GM10266 (cell line): ENCODE data around the gene MORN5.

Experiments
- DNase-seq: peaks from one replicate; pipeline ENCODE4 v3.0.0; 2012; ENCODE audit errors: extremely low spot score
- TF ChIP-seq, protein P1 (sequence below): IDR thresholded peaks from 2 replicates; pipeline ENCODE4 v1.5.1; 2012; ENCODE audit warnings: mild to moderate bottlenecking, low read depth; ENCODE audit not compliant: control insufficient read depth, insufficient read depth; ENCODE audit errors: missing control alignments

Gene MORN5

DNA sequence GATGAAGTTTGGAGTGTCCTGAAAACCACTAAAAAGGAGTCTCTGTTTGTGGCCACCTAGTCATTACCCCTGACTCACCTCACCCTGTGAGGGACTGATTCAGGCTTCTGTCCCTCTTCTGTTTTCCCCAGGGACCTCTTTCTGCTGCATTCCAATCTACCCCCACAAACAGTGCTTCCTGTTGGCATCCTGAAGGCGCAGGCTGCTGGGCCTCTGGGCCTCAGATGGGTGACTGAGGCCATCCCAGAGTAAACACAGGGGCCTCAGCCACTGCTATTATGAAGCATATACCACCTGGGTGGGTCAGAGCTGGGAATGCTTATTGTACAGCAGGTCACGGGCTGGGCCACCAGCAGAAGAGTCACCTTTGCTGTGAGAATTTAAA lies 20.0 kb downstream of the MORN5 start:
- TF ChIP-seq, protein P1, sequence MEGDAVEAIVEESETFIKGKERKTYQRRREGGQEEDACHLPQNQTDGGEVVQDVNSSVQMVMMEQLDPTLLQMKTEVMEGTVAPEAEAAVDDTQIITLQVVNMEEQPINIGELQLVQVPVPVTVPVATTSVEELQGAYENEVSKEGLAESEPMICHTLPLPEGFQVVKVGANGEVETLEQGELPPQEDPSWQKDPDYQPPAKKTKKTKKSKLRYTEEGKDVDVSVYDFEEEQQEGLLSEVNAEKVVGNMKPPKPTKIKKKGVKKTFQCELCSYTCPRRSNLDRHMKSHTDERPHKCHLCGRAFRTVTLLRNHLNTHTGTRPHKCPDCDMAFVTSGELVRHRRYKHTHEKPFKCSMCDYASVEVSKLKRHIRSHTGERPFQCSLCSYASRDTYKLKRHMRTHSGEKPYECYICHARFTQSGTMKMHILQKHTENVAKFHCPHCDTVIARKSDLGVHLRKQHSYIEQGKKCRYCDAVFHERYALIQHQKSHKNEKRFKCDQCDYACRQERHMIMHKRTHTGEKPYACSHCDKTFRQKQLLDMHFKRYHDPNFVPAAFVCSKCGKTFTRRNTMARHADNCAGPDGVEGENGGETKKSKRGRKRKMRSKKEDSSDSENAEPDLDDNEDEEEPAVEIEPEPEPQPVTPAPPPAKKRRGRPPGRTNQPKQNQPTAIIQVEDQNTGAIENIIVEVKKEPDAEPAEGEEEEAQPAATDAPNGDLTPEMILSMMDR = no peak

GRCh38 chr9:122180633-122181032 lies 20.9 kb downstream of the MORN5 start:
- TF ChIP-seq, protein P1 = no peak
- no peak for DNase-seq

More for the DNA sequence above, 20.0 kb downstream of the MORN5 start:
- no peak for DNase-seq

- DNase-seq = no peak
- TF ChIP-seq, protein P1 = no peak
Observed at GRCh38 chr9:122183501-122183900, 23.8 kb downstream of the MORN5 start.

GRCh38 chr9:122184551-122184950 lies 24.8 kb downstream of the MORN5 start:
- DNase-seq = no peak
- TF ChIP-seq, protein P1 = no peak

DNA sequence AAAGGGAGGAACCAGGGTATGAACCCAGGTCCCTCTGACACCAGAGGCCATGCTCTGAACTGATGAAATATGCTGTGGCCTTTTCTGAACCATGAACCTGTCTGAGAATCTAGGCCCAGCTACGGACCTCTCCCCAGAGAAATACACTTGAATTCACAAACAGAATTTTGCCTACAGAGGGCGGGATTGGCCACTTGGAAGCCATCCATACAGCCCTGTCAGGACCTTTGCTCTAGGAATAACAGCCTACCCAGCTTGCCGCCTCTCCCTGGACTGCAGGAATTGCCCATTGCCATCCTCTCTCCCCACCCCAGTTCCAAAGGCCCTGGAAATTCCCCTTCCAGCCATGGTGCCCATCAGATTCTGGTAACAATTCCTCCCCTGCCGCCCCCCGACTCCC lies 26.6 kb downstream of the MORN5 start:
- no peak for DNase-seq
- TF ChIP-seq, protein P1 = no peak

DNA sequence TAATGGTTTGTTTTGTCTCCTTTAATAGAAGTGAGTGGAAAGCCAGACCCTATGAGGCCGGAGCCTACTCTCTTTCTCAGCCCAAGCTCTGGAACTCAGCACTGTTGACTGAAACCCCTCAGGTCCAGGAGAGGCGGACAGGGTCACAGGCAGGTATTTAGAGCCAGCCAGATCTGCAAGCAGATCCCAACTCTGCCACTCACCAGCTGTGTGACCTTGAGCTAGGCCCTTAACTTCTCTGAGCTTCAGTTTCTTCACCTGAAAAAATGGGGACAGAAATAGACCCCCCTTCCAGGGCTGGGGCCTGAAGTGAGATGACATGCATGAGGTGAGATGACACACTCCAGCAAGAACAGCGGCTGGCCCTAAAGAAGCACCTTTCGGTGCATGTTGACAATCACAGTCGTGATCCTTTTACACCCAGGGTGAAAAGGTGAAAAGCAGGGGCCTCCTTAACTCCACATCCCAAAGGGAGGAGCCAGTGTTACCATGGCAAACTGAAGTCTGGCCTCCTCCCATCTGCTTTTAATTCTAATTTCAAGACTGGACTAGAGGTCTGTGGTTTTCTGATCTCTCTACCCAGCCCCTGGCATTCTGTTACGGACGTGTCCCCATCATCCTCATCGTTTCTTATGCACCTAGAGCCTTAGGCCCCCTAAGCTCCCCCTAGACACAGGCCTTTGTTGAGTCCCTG lies 27.2 kb downstream of the MORN5 start:
- DNase-seq = no peak
- TF ChIP-seq, protein P1 = no peak

DNA sequence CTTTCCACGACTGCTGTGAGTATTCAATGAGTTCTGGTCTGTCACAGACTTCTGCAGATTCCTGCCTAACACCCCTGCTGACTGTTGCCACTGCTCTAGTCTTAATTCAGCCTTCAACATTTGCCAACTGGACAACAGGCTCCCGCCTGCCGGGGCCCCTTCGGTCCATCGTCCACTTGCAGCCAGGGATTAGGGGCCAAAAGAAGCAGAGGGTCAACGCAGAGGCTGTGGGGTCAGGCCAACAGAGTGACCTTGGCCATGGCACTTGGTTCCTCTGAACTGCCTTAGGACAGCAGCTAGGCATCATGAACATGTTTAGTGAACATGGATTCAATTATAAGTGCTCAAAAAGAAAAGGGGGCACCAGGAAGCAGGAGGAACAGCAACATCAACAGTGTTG lies 28.7 kb downstream of the MORN5 start:
- TF ChIP-seq, protein P1 = no peak
- no peak for DNase-seq
